Stimulated activated CD4-positive, alpha-beta T cell treated with anti-CD3 and anti-CD28 coated beads, Interleukin-2, amount 100 ng/mL, for 48 hours (primary cell): ENCODE results near the gene CFAP46.
"Not testable (repeated sequence)": the region's sequence is repeated elsewhere in the genome, so short reads cannot be mapped to it uniquely, and the experiment has no call there.

Experiments
- DNase-seq, 2 donors: peaks; one replicate each; pipeline ENCODE4 v3.0.0-alpha.2; 2020

The CFAP46 gene

GRCh38 chr10:132962623-132963429 is 20.5 kb upstream of the CFAP46 start:
- no peak for DNase-seq

GRCh38 chr10:132961787-132962622 is 19.6 kb upstream of the CFAP46 start:
- peak; percentile 62 to 67 for DNase-seq

DNA sequence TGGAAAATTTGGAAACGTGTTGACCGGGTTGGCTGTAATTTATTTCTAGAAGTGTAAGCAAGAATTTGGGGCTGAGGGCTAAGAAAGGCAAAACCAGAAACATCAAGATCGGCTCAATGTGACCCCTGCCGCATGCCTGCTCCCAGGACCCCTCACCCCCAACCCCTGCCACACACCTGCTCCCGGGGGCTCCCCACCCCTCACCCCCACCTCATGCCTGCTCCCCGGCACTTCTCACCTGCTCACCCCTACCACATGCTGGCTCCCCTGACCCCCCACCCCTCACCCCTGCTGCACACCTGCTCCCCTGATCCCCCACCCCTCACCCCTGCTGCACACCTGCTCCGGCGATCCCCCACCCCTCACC is 19.0 kb upstream of the CFAP46 start:
- DNase-seq = no peak

DNA sequence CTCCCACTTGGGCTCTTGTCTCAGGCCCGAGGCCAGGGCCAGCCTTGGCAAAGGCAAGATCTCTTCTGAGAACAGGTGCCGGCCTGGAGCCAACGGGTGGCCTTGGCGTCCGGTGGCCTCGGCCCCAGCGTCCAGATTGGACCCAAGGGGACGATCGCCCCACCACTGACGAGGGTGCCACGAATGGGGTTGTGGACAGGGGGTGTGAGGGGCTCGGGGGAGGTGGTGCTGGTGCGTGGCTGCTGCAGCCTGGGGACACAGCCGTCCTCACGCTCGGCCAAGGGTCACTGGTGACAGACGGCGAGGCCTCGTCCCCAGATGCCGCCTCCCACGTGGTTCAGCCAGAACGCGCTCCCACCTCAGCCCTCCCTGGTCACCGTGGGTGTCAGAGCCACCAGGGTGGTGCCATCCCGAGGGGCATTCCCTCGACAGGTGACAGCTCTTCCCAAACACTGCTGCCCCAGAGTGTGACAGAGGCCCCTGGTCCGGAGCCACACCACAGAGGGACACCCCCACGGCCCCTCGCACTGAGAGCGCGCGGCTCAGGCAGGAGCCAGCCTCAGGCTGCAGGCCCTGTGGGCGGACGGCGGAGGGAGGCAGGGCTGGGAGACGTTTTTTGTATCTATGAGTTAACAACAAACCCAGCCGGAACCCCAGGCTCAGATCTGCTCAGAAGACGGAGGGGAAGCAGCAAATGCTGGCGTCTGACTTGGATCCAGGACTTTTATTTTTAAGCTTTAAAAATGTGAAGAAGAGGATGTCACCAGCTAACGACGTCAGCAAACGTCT is 18.5 kb upstream of the CFAP46 start:
- DNase-seq = no peak

- no peak for DNase-seq
Observed at GRCh38 chr10:132960071-132960472, 17.7 kb upstream of the CFAP46 start.

DNA sequence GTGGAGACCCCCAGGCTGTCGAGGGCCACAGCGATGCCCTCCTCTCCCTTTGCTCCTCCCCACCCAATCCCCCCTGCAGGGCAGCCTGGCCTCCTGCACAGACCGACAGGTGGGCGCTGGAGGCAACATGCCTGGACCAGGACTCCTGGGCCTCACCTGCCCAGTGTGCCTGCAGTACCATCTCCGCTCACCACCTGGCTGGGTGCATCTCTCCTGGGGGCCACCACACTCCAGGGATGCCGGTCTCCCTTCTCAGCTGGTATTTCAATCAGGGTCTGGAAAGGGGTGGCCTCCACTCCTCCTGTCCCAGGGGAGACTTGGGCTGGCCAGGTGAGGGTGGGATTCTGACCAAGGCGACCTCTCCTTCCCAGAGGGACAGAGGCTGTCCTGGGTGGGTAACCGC is 17.2 kb upstream of the CFAP46 start:
- no peak for DNase-seq

GRCh38 chr10:132958883-132959558 is 16.7 kb upstream of the CFAP46 start:
- DNase-seq = no peak

DNA sequence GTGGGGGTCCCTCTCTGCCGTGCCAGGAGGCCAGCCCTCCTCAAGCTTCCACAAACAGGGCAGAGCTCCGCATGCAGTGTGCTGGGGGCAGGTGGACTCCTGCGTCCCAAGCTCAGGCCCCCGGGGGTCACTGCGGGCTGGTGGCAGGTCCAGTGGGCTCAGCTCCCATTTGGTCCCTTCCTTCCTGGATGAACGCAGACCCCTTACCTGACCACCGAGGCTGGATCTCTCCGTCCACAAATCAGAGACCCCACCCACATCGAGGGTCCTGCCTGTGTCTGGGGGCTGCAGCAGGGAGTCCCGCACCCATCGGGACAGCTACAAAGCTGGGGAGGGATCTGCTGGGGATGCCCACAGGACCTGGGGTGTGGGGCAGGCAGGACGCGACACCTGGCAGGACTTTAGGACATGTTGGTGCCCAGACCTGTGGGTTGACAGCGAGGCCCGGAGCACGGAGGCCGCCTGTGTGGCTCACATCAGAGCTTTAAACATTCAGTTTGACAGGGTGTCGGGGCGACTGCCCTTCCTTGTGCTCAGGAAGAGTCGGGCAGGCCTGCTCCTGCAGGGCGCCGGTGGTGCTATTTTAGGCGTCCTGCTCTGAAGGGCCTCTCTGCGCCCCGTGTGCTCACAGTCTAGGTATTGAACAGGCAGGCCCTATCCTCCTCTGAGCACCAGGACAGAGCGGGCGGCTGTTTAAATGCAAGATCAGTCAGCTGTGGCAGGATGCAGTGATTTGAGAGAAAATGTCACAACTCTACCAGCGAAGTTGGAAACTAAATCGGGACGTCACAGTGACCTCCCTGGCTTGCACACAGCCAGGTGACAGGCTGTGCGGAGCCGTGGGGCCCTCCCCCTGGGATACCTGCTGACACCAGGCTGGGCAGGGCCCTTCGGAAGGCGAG is 15.9 kb upstream of the CFAP46 start:
- no peak for DNase-seq

GRCh38 chr10:132957131-132957530 is 14.8 kb upstream of the CFAP46 start:
- DNase-seq = no peak

DNA sequence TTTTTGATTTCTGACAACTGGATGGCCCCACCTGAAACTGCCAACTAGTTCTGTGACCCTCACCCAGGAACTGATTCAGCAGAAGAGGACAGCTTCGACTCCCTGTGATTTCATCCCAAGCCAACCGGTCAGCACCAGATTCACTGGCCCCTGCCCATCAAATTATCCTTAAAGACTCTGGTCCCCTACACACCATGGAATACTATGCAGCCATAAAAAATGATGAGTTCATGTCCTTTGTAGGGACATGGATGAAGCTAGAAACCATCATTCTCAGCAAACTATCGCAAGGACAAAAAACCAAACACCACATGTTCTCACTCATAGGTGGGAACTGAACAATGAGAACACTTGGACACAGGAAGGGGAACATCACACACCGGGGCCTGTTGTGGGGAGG is 13.9 kb upstream of the CFAP46 start:
- not testable (repeated sequence) for DNase-seq

DNA sequence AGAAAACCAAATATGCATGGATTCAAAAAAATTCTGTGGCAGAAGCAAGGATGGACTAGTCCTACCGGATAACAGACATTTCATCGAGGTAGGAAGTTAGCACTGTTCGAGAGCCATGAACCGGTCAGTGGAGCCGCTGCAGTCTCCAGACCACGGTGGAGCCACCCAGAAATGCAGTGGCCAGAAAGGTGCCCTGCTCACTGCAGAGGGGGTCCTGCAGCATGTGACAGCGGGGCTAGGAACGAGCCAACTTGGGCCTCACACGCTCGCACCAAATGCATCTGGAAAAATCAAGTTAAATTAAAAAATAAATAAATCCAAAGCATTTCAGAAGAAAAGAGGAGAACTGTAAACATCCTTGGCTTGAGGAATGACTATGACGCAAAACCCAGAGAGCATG is 13.1 kb upstream of the CFAP46 start:
- no peak for DNase-seq

- no peak for DNase-seq
Observed at GRCh38 chr10:132953428-132953827, 11.1 kb upstream of the CFAP46 start.

DNA sequence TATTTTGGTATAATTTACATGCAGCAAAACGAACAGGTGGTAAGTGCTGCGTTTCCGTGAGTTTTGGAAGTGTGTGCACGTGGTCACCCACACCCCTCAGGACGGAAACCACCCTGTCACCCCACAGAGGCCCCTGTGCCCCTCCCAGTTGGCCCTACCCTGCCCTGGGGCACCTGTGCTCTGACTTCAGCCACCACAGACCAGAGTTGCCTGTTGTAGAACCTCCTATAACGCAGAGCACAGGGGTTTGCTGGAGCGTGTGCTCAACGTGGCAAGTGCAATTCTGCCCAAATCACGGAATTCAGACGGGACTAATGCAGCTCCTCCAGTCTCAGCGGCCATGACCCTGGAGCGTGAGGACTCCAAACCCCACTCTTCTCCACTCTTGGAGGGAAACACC is 9.6 kb upstream of the CFAP46 start:
- DNase-seq = no peak

- DNase-seq = no peak
Observed at GRCh38 chr10:132948351-132948750, 6.0 kb upstream of the CFAP46 start.

- DNase-seq = no peak
Observed at GRCh38 chr10:132947843-132948242, 5.5 kb upstream of the CFAP46 start.

DNA sequence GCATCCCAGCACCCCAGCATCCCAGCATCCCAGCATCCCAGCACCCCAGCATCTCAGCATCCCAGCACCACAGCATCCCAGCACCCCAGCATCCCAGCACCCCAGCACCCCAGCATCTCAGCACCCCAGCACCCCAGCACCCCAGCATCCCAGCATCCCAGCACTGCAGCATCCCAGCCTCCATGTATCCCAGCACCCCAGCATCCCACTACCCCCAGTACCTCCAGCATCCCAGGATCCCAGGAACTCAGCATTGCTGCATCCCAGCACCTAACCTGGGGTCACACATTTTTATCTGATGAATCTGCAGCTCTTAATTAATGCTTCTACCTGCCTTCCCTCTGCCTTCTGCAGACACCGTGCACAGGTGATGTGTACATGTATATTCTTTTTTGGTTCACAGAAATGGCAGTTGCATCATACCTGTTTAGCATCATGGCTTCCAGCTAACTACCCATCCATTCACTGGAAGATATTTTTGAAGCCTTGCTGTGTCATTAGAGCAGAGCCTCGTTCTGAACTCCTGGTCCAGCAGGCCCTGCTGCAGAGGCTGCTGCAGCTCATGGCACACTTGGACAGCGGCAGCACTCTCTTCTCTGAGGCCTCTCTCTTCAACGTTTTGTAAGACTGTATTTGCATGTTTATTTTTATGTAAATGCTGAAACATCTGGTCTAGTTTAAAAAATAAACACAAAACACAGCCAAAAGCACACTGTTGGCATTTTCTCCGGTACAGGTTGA is 4.6 kb upstream of the CFAP46 start:
- no peak for DNase-seq

- DNase-seq = no peak
Observed at GRCh38 chr10:132946311-132946710, 3.9 kb upstream of the CFAP46 start.

GRCh38 chr10:132945894-132946255 is 3.5 kb upstream of the CFAP46 start:
- DNase-seq = no peak

DNA sequence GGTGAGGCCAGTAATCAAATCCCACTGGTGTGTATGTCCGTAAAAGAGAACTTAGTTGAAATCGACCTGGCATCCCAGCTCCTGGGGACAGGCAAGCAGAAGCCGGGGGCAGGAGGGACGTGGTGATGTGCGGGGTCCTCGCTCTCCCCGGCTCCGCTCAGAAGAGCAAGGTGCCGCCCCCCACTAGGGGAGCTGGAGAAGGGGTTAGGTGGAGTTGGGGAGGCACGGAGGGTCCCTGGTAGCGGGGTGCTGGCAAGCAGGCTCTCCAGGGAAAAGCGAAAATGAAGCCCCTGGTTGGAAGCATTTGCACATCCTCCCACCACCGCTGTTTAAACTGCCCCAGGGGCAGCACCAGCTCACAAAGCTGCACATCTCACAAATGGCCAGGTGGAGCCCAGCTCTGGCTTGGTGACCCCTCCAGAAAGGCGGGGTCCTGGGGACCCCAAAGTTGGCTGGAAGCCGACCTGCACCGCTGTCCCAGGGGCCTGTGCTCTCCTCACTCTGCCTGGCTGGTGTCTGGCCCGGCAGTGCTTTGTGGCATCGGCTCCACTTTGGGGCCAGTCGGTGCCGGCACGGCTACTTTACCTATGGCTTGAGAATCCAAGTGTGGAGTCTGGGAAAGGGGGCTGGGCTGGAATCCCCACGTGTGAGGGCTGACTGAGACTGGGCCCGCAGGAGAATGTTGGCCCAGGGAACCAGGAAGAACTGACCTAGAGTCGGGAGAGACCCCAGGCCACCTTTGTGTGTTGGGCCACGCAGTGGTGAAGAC is 2.9 kb upstream of the CFAP46 start:
- DNase-seq = no peak

GRCh38 chr10:132944510-132944909 is 2.1 kb upstream of the CFAP46 start:
- DNase-seq = no peak
